ENCODE results near the gene PLCD1.

PLCD1 gene

DNA sequence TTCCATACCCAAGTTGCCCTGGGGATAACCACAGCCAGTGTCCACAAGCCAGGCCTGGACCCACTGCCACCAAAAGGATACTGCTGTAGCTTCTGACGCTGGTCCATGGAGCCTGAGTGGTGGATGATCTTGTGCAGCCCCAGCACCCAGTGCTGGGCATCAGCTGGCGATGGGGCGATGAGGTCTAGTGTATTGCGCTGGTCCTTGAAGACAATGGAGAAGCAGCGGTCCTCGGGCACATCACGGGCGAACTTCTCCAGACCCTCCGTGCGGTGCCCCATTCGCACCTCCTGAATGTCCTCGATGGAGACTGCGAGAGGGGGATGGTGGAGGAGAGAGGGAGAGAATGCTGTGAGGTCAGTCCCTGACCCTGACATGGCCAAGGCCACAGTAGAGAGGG lies 13.0 kb downstream of the PLCD1 start:
- no peak for DNase-seq

DNA sequence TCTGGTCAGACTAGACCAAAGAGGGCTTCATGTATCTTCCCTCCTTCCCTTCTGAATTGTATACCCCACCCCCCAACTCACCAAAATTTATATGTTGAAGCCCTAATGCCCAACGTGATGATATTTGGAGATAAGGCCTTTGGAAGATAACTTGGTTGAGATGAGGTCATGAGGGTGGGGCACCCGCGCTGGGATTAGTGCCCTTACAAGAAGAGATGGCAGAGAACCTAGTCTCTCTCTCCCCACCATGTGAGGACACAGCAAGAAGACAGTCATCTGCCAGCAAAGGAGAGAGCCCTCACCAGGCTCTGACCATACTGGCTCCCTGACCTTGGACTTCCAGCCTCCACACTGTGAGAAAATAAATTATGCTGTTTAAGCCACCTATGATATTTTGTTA lies 13.5 kb downstream of the PLCD1 start:
- DNase-seq: no peak

DNA sequence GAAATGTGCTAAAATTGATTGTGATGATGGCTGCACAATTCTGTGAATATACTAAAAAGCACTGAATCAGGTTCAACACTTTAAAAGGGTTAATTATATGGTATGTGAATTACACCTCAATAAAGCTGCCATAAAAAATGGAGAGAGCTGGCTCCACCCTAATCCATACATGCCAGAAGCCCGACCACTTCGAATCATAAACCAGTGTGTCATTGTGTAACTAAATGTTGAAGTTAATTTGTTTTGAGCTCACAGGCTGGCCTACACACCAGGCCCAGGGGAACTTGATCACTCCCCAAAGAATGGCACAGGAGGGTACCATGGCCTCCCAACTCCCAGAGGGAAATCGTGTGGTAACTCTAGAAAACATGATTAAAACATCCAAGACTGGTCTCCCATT lies 14.0 kb downstream of the PLCD1 start:
- DNase-seq: no peak

DNA sequence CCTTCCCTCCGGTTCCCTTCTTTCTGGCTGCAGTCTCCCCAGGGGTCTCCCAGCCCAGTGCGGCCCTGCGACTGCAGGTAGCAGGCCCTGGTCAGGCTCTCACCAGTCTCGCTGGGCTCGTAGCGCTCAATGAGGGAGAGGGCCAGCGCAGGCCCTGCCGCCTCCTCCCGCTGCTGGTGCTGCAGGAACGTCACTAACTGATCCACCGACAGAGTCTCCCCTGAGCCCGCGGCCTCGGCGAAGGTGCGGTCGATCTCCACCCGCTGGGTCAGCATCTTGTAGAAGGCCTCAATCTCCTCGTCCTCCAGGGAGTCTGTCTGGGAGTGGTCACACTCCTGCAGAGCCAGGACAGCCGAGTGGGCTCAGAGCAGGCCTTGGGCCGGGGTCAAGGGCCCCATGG lies 18.3 kb downstream of the PLCD1 start:
- DNase-seq: no peak

DNA sequence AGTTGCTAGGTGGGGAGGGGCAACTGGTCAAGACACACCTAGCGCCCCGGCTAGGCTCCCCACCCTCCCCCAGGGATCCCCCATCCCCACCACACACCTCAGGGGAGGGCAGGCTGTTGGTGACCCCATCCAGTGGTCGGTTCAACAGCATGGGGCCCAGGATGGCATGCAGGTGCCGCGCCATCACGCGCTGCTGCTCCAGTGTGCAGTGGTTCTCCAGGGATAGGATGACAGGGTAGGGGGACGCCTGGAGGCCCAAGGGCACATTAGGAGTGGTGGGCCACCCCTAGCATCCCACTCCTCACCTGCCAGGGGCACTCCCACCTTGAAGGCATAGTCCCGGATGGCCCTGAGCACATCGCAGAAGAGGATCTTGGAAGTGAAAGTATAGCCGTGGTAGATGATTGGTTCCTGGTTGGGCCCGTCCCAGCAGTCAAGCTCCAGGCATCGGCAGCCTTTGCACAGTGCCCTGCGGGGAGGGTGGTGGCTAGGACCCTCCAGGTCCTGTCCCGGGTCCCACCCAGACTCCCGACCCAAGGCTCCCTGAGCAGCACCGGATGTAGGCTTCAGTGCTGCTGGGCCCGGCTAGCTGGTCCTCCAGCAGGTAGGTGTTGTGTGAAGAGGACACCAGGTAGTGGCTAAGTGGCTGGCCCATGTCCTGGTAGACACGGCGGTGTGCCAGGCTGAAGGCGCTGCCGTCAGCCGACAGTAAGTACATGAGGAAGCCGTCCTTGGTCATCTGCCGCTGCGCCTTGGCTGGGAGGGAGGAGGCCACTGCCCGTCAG lies 19.4 kb downstream of the PLCD1 start:
- no peak for DNase-seq

DNA sequence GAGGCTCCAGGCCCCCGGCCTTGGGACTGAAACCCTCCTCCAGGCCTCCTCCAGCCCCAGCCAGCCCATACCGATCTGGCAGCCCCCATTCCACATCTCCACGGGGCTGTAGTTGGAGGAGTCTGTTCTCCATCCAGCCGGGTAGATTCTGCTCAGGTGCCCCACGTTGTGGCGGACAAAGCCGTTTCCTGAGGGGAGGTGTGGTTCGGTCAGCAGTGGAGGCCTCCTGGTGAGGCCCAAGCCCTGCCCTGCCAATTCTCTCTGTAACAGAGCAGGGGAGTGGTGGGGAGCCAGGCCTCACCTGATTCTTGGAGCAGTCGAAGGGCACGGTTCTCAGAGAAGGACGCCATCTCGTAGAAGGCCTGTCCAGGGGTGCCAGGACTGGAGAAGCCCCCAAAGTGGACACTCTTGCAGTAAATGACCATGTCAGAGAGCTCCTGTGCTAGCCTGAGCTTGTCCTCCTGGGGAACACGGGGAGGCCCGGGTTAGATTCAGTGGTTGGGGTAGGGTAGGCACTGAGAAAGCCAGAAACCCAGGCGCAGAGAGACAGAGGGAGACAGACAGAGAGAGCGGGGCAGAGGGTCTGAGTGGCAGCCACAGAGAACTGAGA lies 20.4 kb downstream of the PLCD1 start:
- no peak for DNase-seq

DNA sequence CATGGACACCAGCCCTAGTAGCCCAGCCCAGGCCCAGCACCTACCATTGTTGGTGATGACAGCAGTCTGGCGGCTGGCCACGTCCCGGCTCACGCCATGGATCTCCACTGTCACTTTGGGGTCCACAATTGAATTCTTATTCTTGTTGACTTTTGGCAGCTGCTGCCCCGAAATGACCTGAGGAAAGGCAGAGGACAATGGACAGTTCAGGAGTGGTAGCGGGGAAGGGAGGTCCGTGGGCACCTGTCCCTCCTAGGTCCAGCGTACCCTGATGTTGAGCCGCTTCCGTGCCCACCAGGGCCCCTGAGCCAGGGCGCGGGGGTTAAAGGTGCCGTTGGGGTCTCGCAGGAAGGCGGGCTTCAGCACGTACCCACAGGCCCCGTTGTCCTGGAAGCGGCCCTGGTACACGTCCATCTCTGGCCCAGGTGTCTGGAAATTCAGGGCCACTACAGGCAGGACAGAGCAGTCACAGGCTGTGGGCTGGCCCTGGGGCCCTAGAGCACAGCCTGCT lies 21.2 kb downstream of the PLCD1 start:
- no peak for DNase-seq

DNA sequence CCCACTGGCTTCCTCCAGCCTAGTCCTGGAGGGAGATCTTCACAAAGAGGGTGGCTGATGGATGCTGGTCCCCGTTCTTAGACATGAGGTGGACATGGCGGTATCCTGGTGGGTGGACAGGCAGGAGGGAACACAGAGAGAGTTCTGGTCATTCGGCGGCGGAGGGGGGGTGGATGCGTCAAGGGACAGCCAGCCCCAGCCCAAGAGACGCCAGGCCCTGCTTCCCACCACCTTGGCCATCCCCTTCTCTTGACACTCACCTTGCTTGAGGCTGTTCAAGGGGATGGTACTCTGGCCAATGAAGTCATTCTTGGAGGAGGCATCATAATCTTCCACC lies 21.7 kb downstream of the PLCD1 start:
- no peak for DNase-seq

DNA sequence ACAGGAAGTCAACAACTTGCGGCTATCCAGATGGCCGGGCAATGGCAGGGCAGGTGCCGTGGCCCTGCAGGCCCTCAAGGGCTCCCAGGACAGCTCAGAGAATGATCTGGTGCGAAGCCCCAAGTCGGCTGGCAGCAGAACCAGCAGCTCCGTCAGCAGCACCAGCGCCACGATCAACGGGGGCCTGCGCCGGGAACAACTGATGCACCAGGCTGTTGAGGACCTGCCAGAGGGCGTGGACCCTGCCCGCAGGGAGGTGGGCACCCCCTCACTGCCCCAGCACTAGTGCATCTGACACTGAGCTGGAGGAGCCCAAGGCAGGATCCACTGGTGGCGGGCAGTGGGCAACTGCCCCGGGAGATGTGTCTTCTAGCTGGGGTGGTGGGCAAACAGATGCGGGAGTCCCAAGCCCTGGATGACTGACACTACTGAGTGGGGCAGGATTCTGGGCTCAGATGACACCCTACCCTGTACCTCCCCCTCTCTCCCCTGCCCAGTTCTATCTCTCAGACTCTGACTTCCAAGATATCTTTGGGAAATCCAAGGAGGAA lies 22.9 kb downstream of the PLCD1 start:
- no peak for DNase-seq

DNA sequence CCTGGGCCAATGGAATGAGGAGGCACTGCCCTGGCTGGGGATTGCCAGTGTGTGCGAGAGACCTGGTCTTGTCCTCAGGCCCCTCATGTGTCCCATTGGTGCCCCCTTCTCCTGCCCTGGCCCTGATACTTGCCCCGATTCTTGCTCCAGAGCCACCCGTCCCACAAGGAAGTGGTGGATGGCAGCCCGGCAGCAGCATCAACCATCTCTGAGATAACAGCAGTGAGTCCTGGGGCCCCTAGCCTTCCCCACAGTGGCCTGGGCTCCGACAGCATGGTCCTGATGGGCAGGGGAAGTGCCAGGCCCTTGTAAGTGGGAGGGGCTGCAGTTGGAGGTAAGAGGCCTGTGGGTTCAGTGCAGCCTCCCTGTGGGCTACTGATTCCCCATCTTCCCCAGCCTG lies 23.4 kb downstream of the PLCD1 start:
- no peak for DNase-seq

DNA sequence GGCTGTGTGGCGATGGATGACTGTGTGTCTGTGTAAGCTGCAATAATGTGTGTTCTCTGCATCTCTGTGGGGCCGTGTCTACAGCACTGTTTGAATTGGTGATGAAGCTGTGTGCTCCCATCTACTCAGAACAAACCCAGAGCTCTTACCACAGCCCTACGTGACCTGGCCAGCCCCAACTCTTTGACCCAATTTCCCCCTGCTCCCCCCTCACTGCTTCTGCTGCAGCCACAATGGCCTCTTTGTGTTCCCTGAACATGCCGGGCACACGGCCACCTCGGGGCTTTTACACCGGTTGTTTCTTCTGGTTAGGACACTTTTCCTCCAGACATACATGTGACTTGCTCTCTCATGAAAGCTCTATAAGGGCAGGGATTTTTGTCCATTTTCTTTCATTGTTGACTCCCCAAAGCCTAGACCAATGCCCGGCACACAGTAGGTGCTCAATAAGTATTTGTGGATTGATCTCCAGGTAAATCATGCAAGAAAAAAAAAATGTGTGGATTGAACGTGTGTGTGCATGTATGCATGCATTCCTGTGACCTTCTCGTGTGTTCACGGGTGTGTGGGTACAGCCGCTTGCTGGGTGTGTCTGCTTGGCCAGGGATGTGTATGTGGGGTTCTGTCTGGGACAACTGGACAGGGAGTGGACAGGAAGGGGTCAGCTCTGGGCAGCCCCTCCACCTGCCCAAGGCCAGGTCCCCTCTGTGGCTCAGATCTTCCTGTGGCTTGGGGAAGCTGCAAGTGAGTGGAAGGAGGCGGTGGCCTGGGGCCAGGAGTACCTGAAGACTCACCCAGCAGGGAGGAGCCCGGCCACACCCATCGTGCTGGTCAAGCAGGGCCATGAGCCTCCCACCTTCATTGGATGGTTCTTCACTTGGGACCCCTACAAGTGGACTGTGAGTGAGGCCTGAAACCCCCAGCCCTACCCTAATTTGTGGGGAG lies 24.1 kb downstream of the PLCD1 start:
- no peak for DNase-seq

DNA sequence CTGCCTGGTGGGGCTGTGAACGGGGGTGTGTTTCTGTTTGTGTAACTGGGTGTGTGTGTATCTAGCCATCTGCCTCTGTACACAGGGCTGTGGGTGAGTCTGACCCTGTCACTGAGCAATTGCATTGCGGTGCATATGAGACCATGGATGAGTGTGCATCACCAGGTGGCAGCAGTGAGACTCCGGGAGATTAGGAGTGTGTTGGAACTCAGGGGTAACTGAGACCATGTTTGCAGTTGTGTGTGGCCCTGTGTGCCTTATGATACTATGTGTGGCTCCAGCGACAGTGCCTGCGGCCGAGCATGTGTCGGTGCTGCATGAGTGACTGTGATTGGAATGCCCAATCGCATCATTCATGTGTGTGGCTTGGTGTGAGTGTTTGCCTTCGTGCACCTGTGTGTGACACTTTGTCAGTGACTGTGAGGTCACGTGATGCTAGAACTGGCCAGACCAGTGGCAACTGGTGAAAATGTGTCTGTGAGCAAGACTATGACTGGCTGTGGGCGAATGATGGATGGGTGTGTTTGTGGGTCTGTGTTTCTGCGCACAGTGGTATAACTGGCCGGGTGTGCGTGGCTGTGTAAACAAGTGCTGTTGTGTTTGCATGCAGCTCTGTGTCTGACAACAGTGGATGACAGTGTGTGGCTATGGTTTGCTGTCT lies 24.9 kb downstream of the PLCD1 start:
- no peak for DNase-seq

DNA sequence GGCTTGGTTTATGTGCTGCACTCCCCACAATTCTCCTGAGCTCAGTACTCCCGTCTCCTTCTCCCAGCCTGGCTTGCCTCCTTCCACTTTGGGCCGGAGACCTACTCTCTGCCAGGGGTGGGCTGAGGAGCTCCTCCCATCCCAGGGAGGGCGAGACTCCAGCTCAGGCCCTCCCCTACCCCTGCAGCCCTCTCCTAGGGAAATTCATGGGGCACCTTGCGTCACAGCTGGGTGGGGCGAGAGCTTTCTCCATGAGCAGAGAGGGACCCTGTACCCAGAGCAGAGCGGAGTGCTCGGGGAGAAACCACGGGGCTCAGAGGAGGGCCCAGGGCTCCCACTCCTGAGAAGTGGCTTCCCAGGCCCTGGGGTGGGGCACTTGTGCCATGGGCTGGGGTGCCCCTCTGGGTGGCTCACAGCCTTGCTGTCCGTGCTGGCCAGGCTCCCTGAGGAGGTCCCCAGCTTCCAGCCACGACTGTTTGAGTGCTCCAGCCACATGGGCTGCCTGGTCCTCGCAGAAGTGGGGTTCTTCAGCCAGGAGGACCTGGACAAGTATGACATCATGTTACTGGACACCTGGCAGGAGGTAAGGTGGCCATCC lies 25.5 kb downstream of the PLCD1 start:
- DNase-seq: no peak

DNA sequence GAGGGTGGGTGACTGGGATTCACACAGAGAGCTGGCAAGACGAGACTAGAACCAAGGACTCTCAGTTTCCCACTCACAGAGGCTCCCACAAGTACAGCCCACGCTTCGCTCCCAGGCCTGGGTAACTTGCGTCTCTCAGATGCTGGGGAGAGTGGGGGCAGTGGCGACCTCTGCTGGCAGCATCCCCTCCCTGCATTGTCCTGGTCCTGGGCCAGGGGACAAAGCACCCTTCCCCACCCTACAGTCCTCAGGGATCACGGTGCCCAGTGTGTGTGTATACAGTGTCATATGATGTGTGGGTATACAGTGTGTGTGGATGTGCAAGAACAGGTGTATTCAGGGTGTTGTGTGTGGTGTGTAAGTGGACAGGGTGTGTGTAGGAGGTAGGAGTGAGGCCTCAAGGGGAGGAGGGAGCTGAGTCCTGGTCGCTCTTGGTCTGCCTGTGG lies 26.0 kb downstream of the PLCD1 start:
- no peak for DNase-seq

DNA sequence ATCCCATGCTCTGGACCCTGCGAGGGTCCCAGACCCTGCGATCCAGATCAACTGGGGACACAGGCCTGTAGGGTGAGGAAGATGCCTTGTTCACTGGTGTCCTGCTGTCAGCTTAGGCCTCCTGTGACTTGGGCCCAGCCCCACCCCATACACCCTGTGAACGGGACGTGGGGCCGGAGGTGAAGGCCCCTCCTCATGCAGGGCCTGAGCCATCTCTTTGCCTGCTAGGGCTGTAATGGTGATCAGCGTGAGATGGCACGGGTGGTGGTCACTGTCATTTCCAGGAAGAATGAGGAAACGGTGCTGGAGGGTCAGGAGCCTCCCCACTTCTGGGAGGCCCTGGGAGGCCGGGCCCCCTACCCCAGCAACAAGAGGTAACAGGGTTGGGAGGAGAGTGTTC lies 26.5 kb downstream of the PLCD1 start:
- DNase-seq: no peak

DNA sequence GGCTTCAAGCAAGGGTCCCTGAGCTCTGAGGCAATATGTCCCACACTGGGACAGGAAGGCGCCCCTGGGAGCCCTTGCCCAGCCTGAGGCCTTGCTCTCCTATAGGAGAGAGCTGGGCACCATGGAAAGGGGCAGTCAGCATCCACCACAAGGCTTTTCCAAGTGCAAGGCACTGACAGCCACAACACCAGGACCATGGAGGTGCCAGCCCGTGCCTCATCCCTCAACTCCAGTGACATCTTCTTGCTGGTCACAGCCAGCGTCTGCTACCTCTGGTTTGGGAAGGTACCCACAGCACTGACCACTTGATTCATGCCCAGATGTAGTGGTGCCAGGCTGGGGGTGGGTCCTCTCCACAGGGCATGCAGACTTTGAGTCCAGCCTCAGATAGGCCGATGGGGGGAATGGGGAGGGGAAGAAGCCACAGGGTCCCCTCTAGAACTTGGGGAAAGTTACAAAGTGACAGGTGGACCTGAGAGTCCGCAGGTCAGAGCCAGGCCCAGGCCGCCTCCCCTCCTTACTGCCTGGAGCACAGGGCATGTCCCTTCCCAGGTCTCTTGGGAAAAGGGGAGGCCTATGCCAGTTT lies 27.1 kb downstream of the PLCD1 start:
- DNase-seq: no peak

DNA sequence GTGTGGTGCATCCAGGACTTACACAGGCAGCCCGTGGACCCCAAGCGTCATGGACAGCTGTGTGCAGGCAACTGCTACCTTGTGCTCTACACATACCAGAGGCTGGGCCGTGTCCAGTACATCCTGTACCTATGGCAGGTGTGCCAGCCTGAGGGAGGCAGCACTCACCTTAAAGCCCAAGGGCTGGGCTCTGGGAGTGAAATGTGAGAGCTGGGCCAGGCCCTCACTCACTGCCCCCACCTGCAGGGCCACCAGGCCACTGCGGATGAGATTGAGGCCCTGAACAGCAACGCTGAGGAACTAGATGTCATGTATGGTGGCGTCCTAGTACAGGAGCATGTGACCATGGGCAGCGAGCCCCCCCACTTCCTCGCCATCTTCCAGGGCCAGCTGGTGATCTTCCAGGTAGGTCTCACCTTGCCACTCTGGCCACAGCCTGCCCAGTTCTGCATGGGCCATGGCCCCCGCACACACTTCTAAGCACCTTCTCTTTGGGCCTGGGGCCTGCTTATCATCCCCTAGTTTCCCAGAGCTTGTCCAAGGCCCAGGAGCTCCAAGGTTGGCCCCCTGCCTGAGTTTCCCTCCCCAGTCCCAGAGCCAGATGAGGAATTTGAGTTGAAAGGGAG lies 27.9 kb downstream of the PLCD1 start:
- DNase-seq: no peak

DNA sequence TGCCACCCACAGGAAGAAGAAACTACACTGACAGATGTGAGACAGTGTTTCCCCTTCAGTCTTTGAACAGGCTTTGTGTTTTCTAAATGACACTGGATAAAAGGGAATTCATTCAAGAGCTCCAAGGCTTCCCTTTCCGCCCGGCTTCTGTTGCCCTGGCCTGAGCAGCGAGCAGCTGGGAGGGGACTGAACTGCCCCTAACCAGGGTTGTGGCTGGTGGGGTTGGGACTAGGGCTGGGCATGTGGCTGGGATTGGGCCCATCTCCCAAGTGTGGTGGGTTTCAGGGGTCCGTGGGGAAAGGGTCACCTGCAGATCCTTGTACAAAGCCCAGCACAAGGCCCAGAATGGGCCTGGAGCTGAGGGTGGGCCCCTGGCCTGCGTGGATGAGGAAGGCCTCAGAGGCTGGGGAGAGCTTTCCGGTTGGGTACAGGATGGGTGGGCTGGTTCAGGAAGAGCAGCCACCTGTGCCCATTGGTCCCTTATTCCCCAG lies 28.4 kb downstream of the PLCD1 start:
- DNase-seq: no peak

DNA sequence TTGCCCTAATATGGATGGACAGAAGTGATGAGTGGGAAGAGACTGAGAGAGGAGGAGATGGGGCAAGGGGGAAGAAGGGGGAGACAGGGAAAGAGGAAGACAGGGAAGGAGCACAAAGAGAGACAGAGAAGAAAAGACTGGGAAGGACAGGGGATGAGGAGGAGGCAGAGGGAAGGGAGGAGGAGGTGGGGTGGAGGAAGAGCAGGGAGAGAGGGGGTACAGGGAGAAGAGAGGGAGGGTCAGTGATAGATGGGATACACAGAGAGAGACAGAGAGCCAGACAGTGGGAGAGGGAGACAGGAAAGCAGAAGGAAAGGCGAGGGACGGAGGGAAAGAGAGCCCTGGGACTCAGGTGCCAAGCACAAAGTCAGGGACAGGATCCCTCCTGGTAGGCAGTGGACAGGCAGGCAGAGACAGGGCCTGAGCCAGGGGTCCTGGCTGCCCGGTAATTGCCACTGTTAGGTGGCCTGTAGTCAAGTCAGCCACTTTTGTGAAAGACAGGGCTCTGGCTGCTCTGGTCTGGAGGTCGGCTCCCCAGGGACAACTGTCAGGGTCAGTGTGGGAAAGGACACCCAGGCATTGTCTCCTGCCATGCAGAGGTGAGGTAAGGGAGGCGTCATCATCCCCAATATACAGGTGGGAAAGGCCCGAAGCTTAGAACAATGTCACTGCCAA lies 29.1 kb downstream of the PLCD1 start:
- DNase-seq: no peak

DNA sequence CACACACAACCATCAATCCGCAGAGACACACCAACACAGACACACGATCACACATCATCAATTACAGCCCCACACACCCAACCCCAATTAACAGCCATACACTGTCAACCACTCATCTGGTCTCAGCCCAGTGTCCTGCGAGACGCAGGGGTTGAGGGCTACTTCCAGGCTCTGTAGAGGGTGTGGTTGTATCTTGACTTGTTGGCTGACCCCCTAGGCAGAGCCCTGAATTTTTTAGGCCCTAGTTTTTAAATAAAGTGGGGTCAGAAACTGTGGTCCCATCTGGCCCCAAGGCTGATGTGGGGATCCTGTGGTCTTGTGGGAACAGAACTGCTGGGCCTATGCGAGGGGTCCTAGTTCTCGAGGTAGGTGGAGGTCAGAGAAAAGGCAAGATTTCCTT lies 29.6 kb downstream of the PLCD1 start:
- no peak for DNase-seq

Measured in DMS153 (cell line).